SK-N-SH (cell line): ENCODE measurements around the gene SPECC1L. TPM values are rescaled to one million over a fixed set of nuclear protein-coding genes. Genes with fewer than 3 reads are reported as not detected.

Experiments used
- CTCF ChIA-PET: fragments of 300-600, 350-600 bp; formaldehyde crosslinking; extraction: SDS; loops from one replicate; lab custom pipeline; 2021; lab: Yijun Ruan, JAX
- POLR2A ChIA-PET: fragments of 350-600 bp; sonication (Branson Sonifier 250); formaldehyde crosslinking; extraction: SDS; loops from one replicate; lab custom pipeline; 2020; ENCODE audit warnings: antibody characterized with exemption, inconsistent platforms; lab: Yijun Ruan, JAX
- DNase-seq: peaks from one replicate; pipeline ENCODE4 v3.0.0; 2012
- H2AFZ ChIP-seq: fragments of 200-600 bp; sonication (generic); 2 replicates; pipeline ENCODE4 v1.8.1; 2016; ENCODE audit warnings: antibody characterized with exemption, mild to moderate bottlenecking, low read depth
- H3F3A ChIP-seq: fragments of 200-600 bp; sonication (generic); replicated peaks from 2 replicates; pipeline ENCODE3; 2016; ENCODE audit warnings: antibody characterized with exemption, mild to moderate bottlenecking; ENCODE audit not compliant: insufficient read depth
- H3K27ac ChIP-seq, 2 experiments: fragments of 200-500 bp in 1 of 2; fragments of 200-600 bp in 1 of 2; sonication (Bioruptor generic) in 1 of 2; sonication (generic), shearing (Covaris generic) in 1 of 2; 2 replicates each; pipeline versions ENCODE4 v1.5.1 to v1.6.1; 2014 to 2016; ENCODE audit warnings: low read depth in 2 of 2, inconsistent platforms in 1 of 2, low read length in 1 of 2, mild to moderate bottlenecking in 1 of 2, mixed read lengths in 1 of 2
- H3K27me3 ChIP-seq: fragments of 200-600 bp; sonication (generic), shearing (Covaris generic); 2 replicates; pipeline ENCODE4 v1.6.1; 2016; ENCODE audit warnings: mixed run types; ENCODE audit not compliant: insufficient read depth
- H3K36me3 ChIP-seq, 2 experiments: fragments of 200-500 bp in 1 of 2; fragments of 200-600 bp in 1 of 2; sonication (Bioruptor generic) in 1 of 2; sonication (generic) in 1 of 2; replicated peaks in 1 of 2; 2 replicates each; pipeline versions ENCODE3 to v1.5.1; 2014 to 2016; ENCODE audit warnings: low read length in 1 of 2, mild to moderate bottlenecking in 1 of 2; ENCODE audit not compliant: insufficient read depth in 2 of 2, control insufficient read depth in 1 of 2
- H3K4me1 ChIP-seq, 2 experiments: fragments of 200-500 bp in 1 of 2; fragments of 200-600 bp in 1 of 2; sonication (Bioruptor generic) in 1 of 2; sonication (generic), shearing (Covaris generic) in 1 of 2; 2 replicates each; pipeline versions ENCODE4 v1.5.1 to v1.6.1; 2014 to 2016; ENCODE audit warnings: low read depth in 1 of 2, low read length in 1 of 2, mixed run types in 1 of 2; ENCODE audit not compliant: insufficient read depth in 2 of 2, control insufficient read depth in 1 of 2
- H3K4me2 ChIP-seq: fragments of 200-600 bp; sonication (generic), shearing (Covaris generic); 2 replicates; pipeline ENCODE4 v1.6.1; 2017; ENCODE audit warnings: mixed run types
- H3K4me3 ChIP-seq, 2 experiments: fragments of 200-500 bp in 1 of 2; fragments of 200-600 bp in 1 of 2; sonication (Bioruptor generic) in 1 of 2; sonication (generic), shearing (Covaris generic) in 1 of 2; 2 replicates each; pipeline versions ENCODE4 v1.5.1 to v1.8.1; 2014 to 2016; ENCODE audit warnings: low read depth in 2 of 2, inconsistent platforms in 1 of 2, low read length in 1 of 2, mild to moderate bottlenecking in 1 of 2, mixed read lengths in 1 of 2, moderate library complexity in 1 of 2
- H3K79me2 ChIP-seq: fragments of 200-600 bp; sonication (generic); 2 replicates; pipeline ENCODE4 v1.8.1; 2017; ENCODE audit warnings: mild to moderate bottlenecking; ENCODE audit not compliant: insufficient read depth
- H3K9ac ChIP-seq: fragments of 200-600 bp; sonication (generic); 2 replicates; pipeline ENCODE4 v1.6.1; 2017; ENCODE audit warnings: mixed run types
- H3K9me2 ChIP-seq: fragments of 200-600 bp; sonication (generic); 2 replicates; pipeline ENCODE4 v1.6.1; 2017; ENCODE audit warnings: mixed run types
- H3K9me3 ChIP-seq: fragments of 200-600 bp; sonication (generic); 2 replicates; pipeline ENCODE4 v1.6.1; 2017; ENCODE audit warnings: mixed run types, mild to moderate bottlenecking, moderate library complexity
- H4K20me1 ChIP-seq: fragments of 200-600 bp; sonication (generic); 2 replicates; pipeline ENCODE4 v1.6.1; 2017; ENCODE audit warnings: mild to moderate bottlenecking, mixed run types; ENCODE audit not compliant: insufficient read depth
- CHD2 ChIP-seq: fragments of 150-350 bp; IDR thresholded peaks from 2 replicates; pipeline ENCODE4 v1.6.1; 2018; ENCODE audit warnings: low read length; ENCODE audit not compliant: partially characterized antibody
- CTCF ChIP-seq: fragments of 200-600 bp; sonication (generic); IDR thresholded peaks from 2 replicates; pipeline ENCODE4 v1.6.1; 2017; ENCODE audit warnings: antibody characterized with exemption, mild to moderate bottlenecking, moderate library complexity
- ELF1 ChIP-seq: IDR thresholded peaks from 2 replicates; pipeline ENCODE4 v1.4.0; 2012
- GABPA ChIP-seq: IDR thresholded peaks from 2 replicates; pipeline ENCODE4 v1.4.0; 2012; ENCODE audit warnings: low read depth, mild to moderate bottlenecking
- JUND ChIP-seq: IDR thresholded peaks from 2 replicates; pipeline ENCODE4 v1.4.0; 2012
- MAX ChIP-seq: IDR thresholded peaks from 2 replicates; pipeline ENCODE4 v1.4.0; 2012; ENCODE audit warnings: low read depth
- MEF2A ChIP-seq: IDR thresholded peaks from 2 replicates; pipeline ENCODE4 v1.4.0; 2012; ENCODE audit warnings: low read depth, borderline replicate concordance
- MXI1 ChIP-seq: IDR thresholded peaks from 2 replicates; pipeline ENCODE4 v1.6.1; 2012; ENCODE audit warnings: mild to moderate bottlenecking, low read depth, low read length, improper control_type of control experiment
- NFIC ChIP-seq: IDR thresholded peaks from 2 replicates; pipeline ENCODE4 v1.4.0; 2012; ENCODE audit warnings: borderline replicate concordance
- NRF1 ChIP-seq: IDR thresholded peaks from 2 replicates; pipeline ENCODE4 v1.6.1; 2012; ENCODE audit warnings: low read depth, mild to moderate bottlenecking, low read length
- PBX3 ChIP-seq: IDR thresholded peaks from 2 replicates; pipeline ENCODE4; 2012
- POLR2AphosphoS5 ChIP-seq: IDR thresholded peaks from 2 replicates; pipeline ENCODE4 v1.6.1; 2012; ENCODE audit warnings: low read depth, low read length
- RAD21 ChIP-seq: IDR thresholded peaks from 2 replicates; pipeline ENCODE4 v1.6.1; 2012; ENCODE audit warnings: mild to moderate bottlenecking, low read length
- RFX5 ChIP-seq: IDR thresholded peaks from 2 replicates; pipeline ENCODE4 v1.6.1; 2012; ENCODE audit warnings: mild to moderate bottlenecking, improper control_type of control experiment, low read length
- RXRA ChIP-seq: IDR thresholded peaks from 2 replicates; pipeline ENCODE4 v1.4.0; 2012; ENCODE audit warnings: low read depth, mild to moderate bottlenecking, borderline replicate concordance
- SMC3 ChIP-seq: IDR thresholded peaks from 2 replicates; pipeline ENCODE4 v1.6.1; 2012; ENCODE audit warnings: low read depth, low read length, improper control_type of control experiment
- TAF1 ChIP-seq: IDR thresholded peaks from 2 replicates; pipeline ENCODE4 v1.6.1; 2012; ENCODE audit warnings: low read depth, mild to moderate bottlenecking, low read length, moderate library complexity, borderline replicate concordance
- TCF12 ChIP-seq: IDR thresholded peaks from 2 replicates; pipeline ENCODE4 v1.4.0; 2012
- TEAD4 ChIP-seq: IDR thresholded peaks from 2 replicates; pipeline ENCODE4 v1.4.0; 2012; ENCODE audit warnings: mild to moderate bottlenecking, borderline replicate concordance; ENCODE audit not compliant: insufficient read depth
- USF1 ChIP-seq: IDR thresholded peaks from 2 replicates; pipeline ENCODE4 v1.4.0; 2012; ENCODE audit warnings: low read depth, borderline replicate concordance
- USF2 ChIP-seq: fragments of 150-350 bp; IDR thresholded peaks from 2 replicates; pipeline ENCODE4 v1.6.1; 2017; ENCODE audit warnings: antibody characterized with exemption, low read length, low read depth, borderline replicate concordance
- WGBS: methylation state at CpG from one replicate; pipeline ENCODE4 v1.1.6; 2017; ENCODE audit warnings: low lambda C conversion rate; 5-methylcytosine and 5-hydroxymethylcytosine counted together
- polyA plus RNA-seq, 3 experiments: library from polyadenylated mRNA; depleted of rRNA; stranded (reverse); fragments of >200 nt; gene quantifications; 2 replicates each; pipeline ENCODE4 v1.2.3, GENCODE V29; 2012

Gene SPECC1L
- polyA plus RNA-seq, 1 of the 3 experiments (the other 2 are of a cell fraction): 22.9 TPM

GRCh38 chr22:24394254-24394653, 123.6 kb downstream of the SPECC1L start:
- Histone ChIP-seq H3K9me3 (no peaks in the 10 kb centered on the region), H3K4me1 (peaks cover 17 to 59% of the 10 kb centered on the region in 2 experiments), H3K79me2 (peaks cover 20% of the 10 kb centered on the region), H4K20me1 (no peaks in the 10 kb centered on the region), H3K27me3 (no peaks in the 10 kb centered on the region), H3F3A (peaks cover 13% of the 10 kb centered on the region), H3K4me2 (no peak overlapping the region), H3K27ac (peak overlapping the region in 1 of 2 experiments; percentile 99; a peak in 2 of 4 replicates), H3K9me2 (no peaks in the 10 kb centered on the region), H3K9ac (no peak overlapping the region), H3K4me3 (no peak overlapping the region), H3K36me3 (peaks cover 31 to 46% of the 10 kb centered on the region in 2 experiments), H2AFZ (no peak overlapping the region)
- 96% methylated on average over 2 of the region's 2 CpGs for WGBS
- TF ChIP-seq RAD21: peak; percentile 12; the same call in 1 of the 2 replicates
- no peak for TF ChIP-seq RXRA
- ChIA-PET CTCF (interaction anchor here (0.7 to 3.0 kb wide), 5 partner anchors 16 to 132 kb away, joined by 3 to 24 read pairs (median 3); no protein-coding TSS in a partner anchor), POLR2A (interaction anchor here (1.1 to 3.8 kb wide), 5 partner anchors 9 to 72 kb away, joined by 3 to 25 read pairs (median 10); no protein-coding TSS in a partner anchor)
- no peak for DNase-seq

- no peaks in the 10 kb centered on the region; the same call in 1 of the 2 replicates for H4K20me1 ChIP-seq
- H3F3A ChIP-seq: peaks cover 26% of the 10 kb centered on the region
- H3K79me2 ChIP-seq: peaks cover 13% of the 10 kb centered on the region
- ChIA-PET POLR2A (no interaction called here), CTCF (interaction anchor here (0.6 to 1.4 kb wide), 6 partner anchors 11 to 167 kb away, joined by 3 to 4 read pairs (median 3); no protein-coding TSS in a partner anchor)
- H3K9me2 ChIP-seq: no peaks in the 10 kb centered on the region
- H3K9ac ChIP-seq: no peak overlapping the region
- H3K27ac ChIP-seq: peak overlapping the region in 1 of 2 experiments; percentile 63; a peak in 2 of 4 replicates
- no peak overlapping the region for H3K4me3 ChIP-seq
- no peaks in the 10 kb centered on the region for H3K27me3 ChIP-seq
- H3K4me2 ChIP-seq: no peak overlapping the region
- H3K4me1 ChIP-seq: peaks cover 27 to 54% of the 10 kb centered on the region in 2 experiments
- H3K36me3 ChIP-seq: peaks cover 29 to 42% of the 10 kb centered on the region in 2 experiments
- DNase-seq: no peak
- TF ChIP-seq CHD2 (no peak), POLR2AphosphoS5 (no peak), MXI1 (no peak), MEF2A (no peak), USF2 (no peak), TEAD4 (no peak), CTCF (no peak), NRF1 (no peak), RAD21 (no peak), ELF1 (no peak), SMC3 (no peak), PBX3 (no peak), NFIC (no peak), TCF12 (no peak), GABPA (no peak), TAF1 (no peak), MAX (no peak), RFX5 (no peak), JUND (no peak), USF1 (no peak)
- H3K9me3 ChIP-seq: no peaks in the 10 kb centered on the region
- no peak overlapping the region for H2AFZ ChIP-seq
These were observed 127.8 kb downstream of the SPECC1L start for GRCh38 chr22:24398409-24398808.
